ENCODE data around the gene AKNAD1. TPM values are rescaled to one million over a fixed set of nuclear protein-coding genes. Genes with fewer than 3 reads are reported as not detected.

AKNAD1 gene
- total and polyA plus RNA-seq, 7 donors = 0.14 to 2.1 (median 0.69) TPM

GRCh38 chr1:108780937-108781574 is 75.8 kb downstream of the AKNAD1 start:
- Histone ChIP-seq H3K27ac (no peak overlapping the region), H3K36me3 (ENCODE audit: insufficient read depth in 1 of 2, low read depth in 1 of 2) (peaks cover 18 to 98% of the 10 kb centered on the region in 2 donors), H3K4me3 (no peak overlapping the region), H3K4me1 (no peaks in the 10 kb centered on the region), H3K27me3 (ENCODE audit: insufficient read depth in 3 of 3, low read length in 2 of 3) (no peaks in the 10 kb centered on the region), H3K9me3 (peaks cover 4% of the 10 kb centered on the region)
- WGBS, 3 donors = 95 to 96% (median 95%) methylated on average over 3 of the region's 3 CpGs
- no peak for TF ChIP-seq CTCF (IDR thresholded peaks at IDR 0.05)
- intact Hi-C loops (cut with DNase I) = no loop called here
- DNase-seq = no peak
- no peak for ATAC-seq

GRCh38 chr1:108779455-108779854 is 77.4 kb downstream of the AKNAD1 start:
- Histone ChIP-seq H3K36me3 (ENCODE audit: insufficient read depth in 1 of 2, low read depth in 1 of 2) (peaks cover 10 to 97% of the 10 kb centered on the region in 2 donors), H3K27ac (no peak overlapping the region), H3K4me3 (no peak overlapping the region), H3K4me1 (no peaks in the 10 kb centered on the region), H3K27me3 (ENCODE audit: insufficient read depth in 3 of 3, low read length in 2 of 3) (no peaks in the 10 kb centered on the region), H3K9me3 (no peaks in the 10 kb centered on the region)
- TF ChIP-seq CTCF (IDR thresholded peaks at IDR 0.05) = no peak
- no peak for ATAC-seq
- no peak for DNase-seq
- intact Hi-C loops (cut with DNase I) = no loop called here

- Histone ChIP-seq H3K9me3 (no peaks in the 10 kb centered on the region), H3K27me3 (ENCODE audit: insufficient read depth in 3 of 3, low read length in 2 of 3) (no peaks in the 10 kb centered on the region), H3K4me3 (no peak overlapping the region), H3K27ac (no peak overlapping the region), H3K4me1 (no peaks in the 10 kb centered on the region), H3K36me3 (ENCODE audit: insufficient read depth in 1 of 2, low read depth in 1 of 2) (peaks cover 4 to 97% of the 10 kb centered on the region in 2 donors)
- DNase-seq (no peak), ATAC-seq (no peak)
- no peak for TF ChIP-seq CTCF (IDR thresholded peaks at IDR 0.05)
- intact Hi-C loops (cut with DNase I) = no loop called here
Measured at GRCh38 chr1:108777839-108778238, 79.1 kb downstream of the AKNAD1 start.

GRCh38 chr1:108767708-108768107 is 89.2 kb downstream of the AKNAD1 start:
- Histone ChIP-seq H3K36me3 (ENCODE audit: insufficient read depth in 1 of 2, low read depth in 1 of 2) (peaks cover 4 to 58% of the 10 kb centered on the region in 2 donors), H3K4me3 (no peak overlapping the region), H3K4me1 (no peaks in the 10 kb centered on the region), H3K9me3 (no peaks in the 10 kb centered on the region), H3K27me3 (ENCODE audit: insufficient read depth in 3 of 3, low read length in 2 of 3) (no peaks in the 10 kb centered on the region), H3K27ac (no peak overlapping the region)
- no peak for ATAC-seq
- no peak for TF ChIP-seq CTCF (IDR thresholded peaks at IDR 0.05)
- 87 to 96% (median 93%) methylated on average over 3 of the region's 3 CpGs for WGBS, 3 donors
- intact Hi-C loops (cut with DNase I) = no loop called here
- DNase-seq = no peak

- TF ChIP-seq CTCF (IDR thresholded peaks at IDR 0.05) = no peak
- Histone ChIP-seq H3K9me3 (no peaks in the 10 kb centered on the region), H3K4me3 (no peak overlapping the region), H3K36me3 (ENCODE audit: insufficient read depth in 1 of 2, low read depth in 1 of 2) (peaks cover 4 to 61% of the 10 kb centered on the region in 2 donors), H3K27ac (no peak overlapping the region), H3K27me3 (ENCODE audit: insufficient read depth in 3 of 3, low read length in 2 of 3) (no peaks in the 10 kb centered on the region), H3K4me1 (no peaks in the 10 kb centered on the region)
- intact Hi-C loops (cut with DNase I) = no loop called here
- 36 to 55% (median 42%) methylated on average over 1 of the region's 1 CpG for WGBS, 3 donors
- DNase-seq (no peak), ATAC-seq (no peak)
Measured at GRCh38 chr1:108767115-108767514, 89.8 kb downstream of the AKNAD1 start.
